Neural cell (in vitro differentiated cells): ENCODE data around the gene DDX54. TPM values are rescaled to one million over a fixed set of nuclear protein-coding genes. Genes with fewer than 3 reads are reported as not detected.

ENCODE experiments used
- H2AFZ ChIP-seq: fragments of 200-600, 300-800 bp; sonication (generic), shearing (Covaris generic); 2 replicates; pipeline ENCODE4 v1.6.0; 2014; ENCODE audit warnings: low read depth, mild to moderate bottlenecking, antibody characterized with exemption, low read length, moderate library complexity
- H3F3A ChIP-seq: fragments of 200-600 bp; shearing (Covaris generic); 2 replicates; pipeline ENCODE4 v1.6.1; 2016; ENCODE audit warnings: mild to moderate bottlenecking, moderate library complexity, mixed read lengths, antibody characterized with exemption, low read length; ENCODE audit not compliant: insufficient read depth, poor library complexity, severe bottlenecking
- H3K27ac ChIP-seq: fragments of 200-600, 300-800 bp; sonication (generic), shearing (Covaris generic); 2 replicates; pipeline ENCODE4 v1.5.1; 2014; ENCODE audit warnings: mild to moderate bottlenecking, low read length, moderate library complexity
- H3K27me3 ChIP-seq: fragments of 300-800, 200-600 bp; sonication (generic), shearing (Covaris generic); 2 replicates; pipeline ENCODE4 v1.6.0; 2014; ENCODE audit warnings: mild to moderate bottlenecking, low read depth, low read length, moderate library complexity; ENCODE audit not compliant: insufficient read depth
- H3K36me3 ChIP-seq: fragments of 300-800, 200-600 bp; sonication (generic), shearing (Covaris generic); 2 replicates; pipeline ENCODE4 v1.5.1; 2014; ENCODE audit warnings: mild to moderate bottlenecking, antibody characterized with exemption, low read length, moderate library complexity; ENCODE audit not compliant: insufficient read depth
- H3K4me2 ChIP-seq: fragments of 300-800, 200-600 bp; sonication (generic), shearing (Covaris generic); 2 replicates; pipeline ENCODE4 v1.6.0; 2014; ENCODE audit warnings: mild to moderate bottlenecking, low read length
- H3K4me3 ChIP-seq: fragments of 300-800, 200-600 bp; sonication (generic), shearing (Covaris generic); 2 replicates; pipeline ENCODE4 v1.5.1; 2014; ENCODE audit warnings: mild to moderate bottlenecking, low read length, moderate library complexity
- H3K79me2 ChIP-seq: fragments of 200-600 bp; shearing (Covaris generic); replicated peaks from 2 replicates; pipeline ENCODE4 v1.6.0; 2014; ENCODE audit warnings: mild to moderate bottlenecking, low read length, moderate library complexity; ENCODE audit not compliant: insufficient read depth
- H3K9ac ChIP-seq: fragments of 300-800, 200-600 bp; sonication (generic), shearing (Covaris generic); 2 replicates; pipeline ENCODE4 v1.6.1; 2016; ENCODE audit warnings: mild to moderate bottlenecking, low read length, mixed read lengths
- H3K9me2 ChIP-seq: fragments of 200-600 bp; shearing (Covaris generic); 2 replicates; pipeline ENCODE4 v1.6.1; 2016; ENCODE audit warnings: mild to moderate bottlenecking, low read length, mixed read lengths; ENCODE audit not compliant: insufficient read depth
- H3K9me3 ChIP-seq: fragments of 200-600, 300-800 bp; sonication (generic), shearing (Covaris generic); 2 replicates; pipeline ENCODE4 v1.6.1; 2016; ENCODE audit warnings: mild to moderate bottlenecking, mixed run types, low read length, moderate library complexity, mixed read lengths
- H4K20me1 ChIP-seq: fragments of 200-600 bp; shearing (Covaris generic); 2 replicates; pipeline ENCODE4 v1.6.1; 2016; ENCODE audit warnings: mild to moderate bottlenecking, mixed run types; ENCODE audit not compliant: insufficient read depth
- CTCF ChIP-seq: fragments of 450-650 bp; IDR thresholded peaks from 2 replicates; pipeline ENCODE4 v1.5.1; 2014; ENCODE audit warnings: antibody characterized with exemption, mild to moderate bottlenecking, moderate library complexity; ENCODE audit not compliant: poor library complexity, severe bottlenecking
- EP300 ChIP-seq: fragments of 450-650 bp; conservative IDR thresholded peaks from 2 replicates; pipeline ENCODE4 v1.6.1; 2014; ENCODE audit warnings: antibody characterized with exemption, mild to moderate bottlenecking, moderate library complexity; ENCODE audit not compliant: poor library complexity, severe bottlenecking
- EZH2 ChIP-seq: fragments of 200-600, 300-800 bp; shearing (Covaris generic), sonication (generic); IDR thresholded peaks from 2 replicates; pipeline ENCODE4 v1.6.1; 2014; ENCODE audit warnings: antibody characterized with exemption, low read length, borderline replicate concordance, mild to moderate bottlenecking; ENCODE audit not compliant: insufficient read depth, poor library complexity, severe bottlenecking
- MXI1 ChIP-seq: fragments of 450-650 bp; conservative IDR thresholded peaks from 2 replicates; pipeline ENCODE4 v1.6.1; 2014; ENCODE audit warnings: antibody characterized with exemption, mild to moderate bottlenecking; ENCODE audit not compliant: poor library complexity, severe bottlenecking
- POLR2AphosphoS5 ChIP-seq: IDR thresholded peaks from 2 replicates; pipeline ENCODE4 v1.6.1; 2012
- RAD21 ChIP-seq: fragments of 450-650 bp; conservative IDR thresholded peaks from 2 replicates; pipeline ENCODE4 v1.6.1; 2014; ENCODE audit warnings: antibody characterized with exemption, mild to moderate bottlenecking, moderate library complexity
- REST ChIP-seq: IDR thresholded peaks from 2 replicates; pipeline ENCODE4 v1.6.1; 2012; ENCODE audit warnings: borderline replicate concordance
- SMC3 ChIP-seq: fragments of 450-650 bp; conservative IDR thresholded peaks from 2 replicates; pipeline ENCODE4 v1.6.1; 2014; ENCODE audit warnings: antibody characterized with exemption, mild to moderate bottlenecking, moderate library complexity; ENCODE audit not compliant: poor library complexity
- TAF1 ChIP-seq: IDR thresholded peaks from 2 replicates; pipeline ENCODE4 v1.6.1; 2012; ENCODE audit warnings: low read depth
- polyA plus RNA-seq: library from polyadenylated mRNA; depleted of rRNA; stranded (reverse); fragments of >200 nt; gene quantifications from 2 replicates; pipeline ENCODE4 v1.2.3, GENCODE V29; 2014

Gene DDX54
- polyA plus RNA-seq, 1 donor from 2014 or later = 63.3 TPM

- no peak overlapping the region for H2AFZ ChIP-seq
- H3K27me3 ChIP-seq = no peaks in the 10 kb centered on the region
- no peak overlapping the region for H3K27ac ChIP-seq
- H4K20me1 ChIP-seq = no peaks in the 10 kb centered on the region
- no peaks in the 10 kb centered on the region for H3F3A ChIP-seq
- H3K9ac ChIP-seq = no peak overlapping the region
- H3K36me3 ChIP-seq = no peaks in the 10 kb centered on the region
- H3K9me3 ChIP-seq = peaks cover 6% of the 10 kb centered on the region
- H3K9me2 ChIP-seq = no peaks in the 10 kb centered on the region
- TF ChIP-seq MXI1 = no peak
- no peak for TF ChIP-seq TAF1
- TF ChIP-seq CTCF = no peak
- no peak for TF ChIP-seq RAD21
- no peak for TF ChIP-seq POLR2AphosphoS5
- no peak for TF ChIP-seq EZH2
- TF ChIP-seq EP300 = no peak
- no peak for TF ChIP-seq REST
- no peak for TF ChIP-seq SMC3
- no peak overlapping the region for H3K4me2 ChIP-seq
- H3K79me2 ChIP-seq = no peaks in the 10 kb centered on the region
- H3K4me3 ChIP-seq = no peak overlapping the region
These were observed 49.2 kb upstream of the DDX54 start for GRCh38 chr12:113234483-113234882.

- H3K79me2 ChIP-seq = no peaks in the 10 kb centered on the region
- peaks cover 6% of the 10 kb centered on the region for H3K9me3 ChIP-seq
- no peak overlapping the region for H2AFZ ChIP-seq
- H3K27ac ChIP-seq = no peak overlapping the region
- no peak overlapping the region for H3K4me3 ChIP-seq
- no peaks in the 10 kb centered on the region for H3K27me3 ChIP-seq
- TF ChIP-seq TAF1 (no peak), MXI1 (no peak), CTCF (no peak), REST (no peak), POLR2AphosphoS5 (no peak), RAD21 (no peak), EP300 (no peak), SMC3 (no peak), EZH2 (no peak)
- no peaks in the 10 kb centered on the region for H3F3A ChIP-seq
- no peak overlapping the region for H3K4me2 ChIP-seq
- H3K36me3 ChIP-seq = no peaks in the 10 kb centered on the region
- H3K9ac ChIP-seq = no peak overlapping the region
- H4K20me1 ChIP-seq = no peaks in the 10 kb centered on the region
- H3K9me2 ChIP-seq = no peaks in the 10 kb centered on the region
These were observed 48.7 kb upstream of the DDX54 start for GRCh38 chr12:113233967-113234366.
